ENCODE results near the gene HBA1.

The HBA1 gene

GRCh38 chr16:191831-192230 is 15.4 kb downstream of the HBA1 start:
- Histone ChIP-seq H3K9ac (ENCODE audit: low read depth, low read length, poor library complexity, severe bottlenecking) (no peak overlapping the region), H3K4me1 (ENCODE audit: insufficient read depth, low read length, poor library complexity, severe bottlenecking) (no peaks in the 10 kb centered on the region), H3K9me3 (ENCODE audit: insufficient read depth, low read depth, low read length) (no peaks in the 10 kb centered on the region), H3F3A (ENCODE audit: low read depth) (no peaks in the 10 kb centered on the region), H3K4me2 (ENCODE audit: low read depth, low read length, poor library complexity, severe bottlenecking) (no peak overlapping the region), H3K9me2 (replicated peaks; ENCODE audit: low read depth, low read length) (no peaks in the 10 kb centered on the region), H3K4me3 (ENCODE audit: low read length, poor library complexity, severe bottlenecking) (no peak overlapping the region), H3K36me3 (ENCODE audit: insufficient read depth, low read length) (peaks cover 45% of the 10 kb centered on the region; the same call in 1 of the 2 replicates), H3K27me3 (ENCODE audit: insufficient read depth, low read length, poor library complexity, severe bottlenecking) (no peaks in the 10 kb centered on the region), H3K79me2 (ENCODE audit: insufficient read depth, low read length) (no peaks in the 10 kb centered on the region), H4K20me1 (ENCODE audit: insufficient read depth, low read length, poor library complexity, severe bottlenecking) (no peaks in the 10 kb centered on the region), H2AFZ (ENCODE audit: low read length) (no peak overlapping the region)
- TF ChIP-seq EZH2phosphoT487 (IDR thresholded peaks at IDR 0.05; ENCODE audit: borderline replicate concordance) (no peak), CTCF (conservative IDR thresholded peaks at IDR 0.05; ENCODE audit: low read length) (no peak)

- Histone ChIP-seq H2AFZ (ENCODE audit: low read length) (no peak overlapping the region), H3K79me2 (ENCODE audit: insufficient read depth, low read length) (no peaks in the 10 kb centered on the region), H3K9me3 (ENCODE audit: insufficient read depth, low read depth, low read length) (no peaks in the 10 kb centered on the region), H3K27me3 (ENCODE audit: insufficient read depth, low read length, poor library complexity, severe bottlenecking) (no peaks in the 10 kb centered on the region), H3K9me2 (replicated peaks; ENCODE audit: low read depth, low read length) (no peaks in the 10 kb centered on the region), H3K9ac (ENCODE audit: low read depth, low read length, poor library complexity, severe bottlenecking) (no peak overlapping the region), H3F3A (ENCODE audit: low read depth) (no peaks in the 10 kb centered on the region), H3K4me2 (ENCODE audit: low read depth, low read length, poor library complexity, severe bottlenecking) (no peak overlapping the region), H3K4me3 (ENCODE audit: low read length, poor library complexity, severe bottlenecking) (no peak overlapping the region), H4K20me1 (ENCODE audit: insufficient read depth, low read length, poor library complexity, severe bottlenecking) (no peaks in the 10 kb centered on the region), H3K4me1 (ENCODE audit: insufficient read depth, low read length, poor library complexity, severe bottlenecking) (no peaks in the 10 kb centered on the region), H3K36me3 (ENCODE audit: insufficient read depth, low read length) (peaks cover 44% of the 10 kb centered on the region; the same call in 1 of the 2 replicates)
- TF ChIP-seq EZH2phosphoT487 (IDR thresholded peaks at IDR 0.05; ENCODE audit: borderline replicate concordance) (no peak), CTCF (conservative IDR thresholded peaks at IDR 0.05; ENCODE audit: low read length) (no peak)
These were observed 16.2 kb downstream of the HBA1 start for GRCh38 chr16:192686-193085.

- no peaks in the 10 kb centered on the region for H3K27me3 ChIP-seq (ENCODE audit: insufficient read depth, low read length, poor library complexity, severe bottlenecking)
- no peak overlapping the region for H3K9ac ChIP-seq (ENCODE audit: low read depth, low read length, poor library complexity, severe bottlenecking)
- no peak overlapping the region for H3K4me3 ChIP-seq (ENCODE audit: low read length, poor library complexity, severe bottlenecking)
- H3F3A ChIP-seq (ENCODE audit: low read depth): no peaks in the 10 kb centered on the region
- H3K9me2 ChIP-seq (replicated peaks; ENCODE audit: low read depth, low read length): no peaks in the 10 kb centered on the region
- no peak overlapping the region for H3K4me2 ChIP-seq (ENCODE audit: low read depth, low read length, poor library complexity, severe bottlenecking)
- H4K20me1 ChIP-seq (ENCODE audit: insufficient read depth, low read length, poor library complexity, severe bottlenecking): no peaks in the 10 kb centered on the region
- peaks cover 47% of the 10 kb centered on the region; the same call in 1 of the 2 replicates for H3K36me3 ChIP-seq (ENCODE audit: insufficient read depth, low read length)
- no peaks in the 10 kb centered on the region for H3K9me3 ChIP-seq (ENCODE audit: insufficient read depth, low read depth, low read length)
- no peak for TF ChIP-seq EZH2phosphoT487 (IDR thresholded peaks at IDR 0.05; ENCODE audit: borderline replicate concordance)
- H3K4me1 ChIP-seq (ENCODE audit: insufficient read depth, low read length, poor library complexity, severe bottlenecking): no peaks in the 10 kb centered on the region
- H3K79me2 ChIP-seq (ENCODE audit: insufficient read depth, low read length): no peaks in the 10 kb centered on the region
- H2AFZ ChIP-seq (ENCODE audit: low read length): no peak overlapping the region
These were observed 17.0 kb downstream of the HBA1 start for GRCh38 chr16:193441-193840.

- H3K36me3 ChIP-seq (ENCODE audit: insufficient read depth, low read length): peaks cover 44% of the 10 kb centered on the region; the same call in 1 of the 2 replicates
- H3K27me3 ChIP-seq (ENCODE audit: insufficient read depth, low read length, poor library complexity, severe bottlenecking): no peaks in the 10 kb centered on the region
- no peaks in the 10 kb centered on the region for H3K9me2 ChIP-seq (replicated peaks; ENCODE audit: low read depth, low read length)
- no peak overlapping the region for H2AFZ ChIP-seq (ENCODE audit: low read length)
- no peak overlapping the region for H3K4me2 ChIP-seq (ENCODE audit: low read depth, low read length, poor library complexity, severe bottlenecking)
- H4K20me1 ChIP-seq (ENCODE audit: insufficient read depth, low read length, poor library complexity, severe bottlenecking): no peaks in the 10 kb centered on the region
- no peak overlapping the region for H3K9ac ChIP-seq (ENCODE audit: low read depth, low read length, poor library complexity, severe bottlenecking)
- H3K79me2 ChIP-seq (ENCODE audit: insufficient read depth, low read length): no peaks in the 10 kb centered on the region
- H3F3A ChIP-seq (ENCODE audit: low read depth): no peaks in the 10 kb centered on the region
- no peaks in the 10 kb centered on the region for H3K9me3 ChIP-seq (ENCODE audit: insufficient read depth, low read depth, low read length)
- TF ChIP-seq CTCF (conservative IDR thresholded peaks at IDR 0.05; ENCODE audit: low read length) (no peak), EZH2phosphoT487 (IDR thresholded peaks at IDR 0.05; ENCODE audit: borderline replicate concordance) (no peak)
- no peaks in the 10 kb centered on the region for H3K4me1 ChIP-seq (ENCODE audit: insufficient read depth, low read length, poor library complexity, severe bottlenecking)
- H3K4me3 ChIP-seq (ENCODE audit: low read length, poor library complexity, severe bottlenecking): no peak overlapping the region
These were observed 18.0 kb downstream of the HBA1 start for GRCh38 chr16:194516-194915.

All from Loucy (cell line).